ENCODE data around the gene PSMD11.

Gene PSMD11

GRCh38 chr17:32492264-32492589 is 47.9 kb downstream of the PSMD11 start:
- H3K27ac ChIP-seq (ENCODE audit: low read length), result no peak overlapping the region
- H3K9ac ChIP-seq (ENCODE audit: low read depth, low read length), result no peak overlapping the region
- H3K4me2 ChIP-seq (ENCODE audit: insufficient read depth, low read length), result no peak overlapping the region
- peaks cover 20% of the 10 kb centered on the region for H4K20me1 ChIP-seq (ENCODE audit: insufficient read depth, low read length)
- H3K9me3 ChIP-seq (ENCODE audit: insufficient read depth, low read length, severe bottlenecking), result no peaks in the 10 kb centered on the region
- no peak overlapping the region for H2AFZ ChIP-seq (ENCODE audit: low read depth, low read length)
- H3K4me1 ChIP-seq (ENCODE audit: insufficient read depth, low read length), result peaks cover 22% of the 10 kb centered on the region
- TF ChIP-seq CTCF (IDR thresholded peaks at IDR 0.05; ENCODE audit: borderline replicate concordance, extremely low read depth, low read length, poor library complexity, severe bottlenecking), result no peak
- TF ChIP-seq EZH2 (IDR thresholded peaks at IDR 0.05; ENCODE audit: borderline replicate concordance, low read depth, low read length, severe bottlenecking), result no peak
- no peak overlapping the region for H3K4me3 ChIP-seq (ENCODE audit: low read depth in 1 of 2, low read length in 2 of 2)
- no peak for DNase-seq
- ATAC-seq (ENCODE audit: insufficient read depth, low read depth), result no peak
- H3K27me3 ChIP-seq (ENCODE audit: insufficient read depth, low read length, poor library complexity), result no peaks in the 10 kb centered on the region
- peaks cover 24% of the 10 kb centered on the region for H3K36me3 ChIP-seq (ENCODE audit: insufficient read depth, low read length)
- H3K79me2 ChIP-seq (ENCODE audit: insufficient read depth, low read length), result peaks cover 9% of the 10 kb centered on the region; the same call in 1 of the 2 replicates

DNA sequence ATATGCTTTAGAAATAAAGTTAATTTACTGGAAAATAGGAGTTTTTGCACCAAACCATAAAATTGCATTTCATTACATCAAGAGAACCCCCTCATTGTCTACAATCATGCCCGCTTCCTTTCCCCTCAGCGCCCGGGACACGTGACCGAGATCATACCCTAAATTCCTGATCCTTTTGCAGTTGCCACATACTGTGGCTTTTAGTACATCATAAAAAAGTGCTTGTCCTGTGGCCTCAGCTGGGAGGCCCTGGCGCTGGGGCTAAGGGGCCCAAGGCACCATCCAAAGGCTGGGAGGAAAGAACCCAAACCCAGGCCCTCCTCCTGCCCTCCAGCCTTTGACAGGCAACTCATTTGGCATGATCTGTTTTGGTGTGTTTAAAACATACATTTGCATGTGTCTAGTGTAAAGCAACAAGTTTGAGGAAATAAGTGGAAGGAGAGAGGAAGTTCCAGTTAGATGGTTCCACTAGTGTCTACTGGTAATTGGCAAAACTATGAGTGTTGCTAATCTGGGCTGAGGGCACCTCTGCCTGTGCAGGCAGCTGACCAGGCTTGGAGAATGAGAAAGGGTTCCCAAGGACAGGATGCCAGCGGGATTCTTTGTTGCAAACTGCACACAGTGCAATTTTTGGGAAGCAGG is 48.5 kb downstream of the PSMD11 start:
- Histone ChIP-seq H3K9me3 (ENCODE audit: insufficient read depth, low read length, severe bottlenecking) (no peaks in the 10 kb centered on the region), H3K79me2 (ENCODE audit: insufficient read depth, low read length) (peaks cover 4% of the 10 kb centered on the region; the same call in 1 of the 2 replicates), H3K4me3 (ENCODE audit: low read depth in 1 of 2, low read length in 2 of 2) (no peak overlapping the region), H3K4me1 (ENCODE audit: insufficient read depth, low read length) (peaks cover 17% of the 10 kb centered on the region), H4K20me1 (ENCODE audit: insufficient read depth, low read length) (peaks cover 19% of the 10 kb centered on the region), H3K9ac (ENCODE audit: low read depth, low read length) (no peak overlapping the region), H3K4me2 (ENCODE audit: insufficient read depth, low read length) (no peak overlapping the region), H3K27ac (ENCODE audit: low read length) (no peak overlapping the region), H3K27me3 (ENCODE audit: insufficient read depth, low read length, poor library complexity) (no peaks in the 10 kb centered on the region), H2AFZ (ENCODE audit: low read depth, low read length) (no peak overlapping the region), H3K36me3 (ENCODE audit: insufficient read depth, low read length) (peaks cover 23% of the 10 kb centered on the region)
- TF ChIP-seq CTCF (IDR thresholded peaks at IDR 0.05; ENCODE audit: borderline replicate concordance, extremely low read depth, low read length, poor library complexity, severe bottlenecking), result no peak
- no peak for TF ChIP-seq EZH2 (IDR thresholded peaks at IDR 0.05; ENCODE audit: borderline replicate concordance, low read depth, low read length, severe bottlenecking)
- DNase-seq (no peak), ATAC-seq (ENCODE audit: insufficient read depth, low read depth) (no peak)

DNA sequence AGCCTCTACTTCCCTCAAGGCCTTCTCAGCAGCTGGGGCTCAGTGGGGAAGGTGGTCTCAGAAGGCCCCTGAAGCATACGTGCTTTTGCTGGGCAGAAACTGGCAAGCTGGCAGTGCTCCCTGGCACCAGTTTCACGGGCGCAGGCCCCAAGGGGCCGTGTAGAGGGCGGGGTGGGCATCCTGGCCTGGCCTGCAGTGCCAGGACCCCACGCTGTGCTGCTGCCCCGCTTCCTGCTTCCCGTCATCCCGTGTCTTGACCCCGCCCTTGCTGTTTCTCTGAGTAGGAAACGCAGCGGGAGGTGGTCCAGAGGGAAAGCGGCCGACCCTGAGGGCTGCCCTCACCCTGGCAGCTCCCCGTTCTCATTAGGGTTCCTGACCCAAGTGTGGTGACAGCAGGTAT is 49.3 kb downstream of the PSMD11 start:
- no peak overlapping the region for H3K9ac ChIP-seq (ENCODE audit: low read depth, low read length)
- H3K27ac ChIP-seq (ENCODE audit: low read length), result no peak overlapping the region
- no peak overlapping the region for H3K4me2 ChIP-seq (ENCODE audit: insufficient read depth, low read length)
- no peaks in the 10 kb centered on the region for H3K27me3 ChIP-seq (ENCODE audit: insufficient read depth, low read length, poor library complexity)
- H4K20me1 ChIP-seq (ENCODE audit: insufficient read depth, low read length), result peaks cover 11% of the 10 kb centered on the region; the same call in 1 of the 2 replicates
- peaks cover 9% of the 10 kb centered on the region for H3K4me1 ChIP-seq (ENCODE audit: insufficient read depth, low read length)
- ATAC-seq (ENCODE audit: insufficient read depth, low read depth) (no peak), DNase-seq (no peak)
- no peaks in the 10 kb centered on the region for H3K9me3 ChIP-seq (ENCODE audit: insufficient read depth, low read length, severe bottlenecking)
- H3K4me3 ChIP-seq (ENCODE audit: low read depth in 1 of 2, low read length in 2 of 2), result no peak overlapping the region
- no peak overlapping the region for H2AFZ ChIP-seq (ENCODE audit: low read depth, low read length)
- H3K79me2 ChIP-seq (ENCODE audit: insufficient read depth, low read length), result no peaks in the 10 kb centered on the region
- H3K36me3 ChIP-seq (ENCODE audit: insufficient read depth, low read length), result peaks cover 15% of the 10 kb centered on the region; the same call in 1 of the 2 replicates
- TF ChIP-seq EZH2 (IDR thresholded peaks at IDR 0.05; ENCODE audit: borderline replicate concordance, low read depth, low read length, severe bottlenecking) (no peak), CTCF (IDR thresholded peaks at IDR 0.05; ENCODE audit: borderline replicate concordance, extremely low read depth, low read length, poor library complexity, severe bottlenecking) (no peak)
